Measurements from ENCODE around the gene AP3S2. TPM values are rescaled to one million over a fixed set of nuclear protein-coding genes. Genes with fewer than 3 reads are reported as not detected.

AP3S2 gene
- total and polyA plus RNA-seq, 2 of the 4 experiments (the other 2 are of a cell fraction): 12.6 to 34.1 TPM

GRCh38 chr15:89841962-89842361 is 51.8 kb downstream of the AP3S2 start:
- no peak overlapping the region for H4K5ac ChIP-seq (ENCODE audit: low read depth, low read length)
- WGBS, 2 experiments (ENCODE audit: extremely low coverage in 2 of 2, insufficient read length in 1 of 2): no CpG with 5 or more reads among the region's 1 CpG
- CTCF ChIA-PET: interaction anchor here (1.0 to 1.1 kb wide), 2 partner anchors 30 to 33 kb away, joined by 3 read pairs; no protein-coding TSS in a partner anchor

More at GRCh38 chr15:89841962-89842361, 51.8 kb downstream of the AP3S2 start:
- Histone ChIP-seq H3K4me3 (ENCODE audit: insufficient read depth, low read depth, low read length) (no peak overlapping the region), H3K36me3 (ENCODE audit: control insufficient read depth, insufficient read depth, low read length) (0 out of 2 replicates have a peak, but pooled peaks cover 2% of the 10 kb centered on the region), H2BK5ac (ENCODE audit: low read depth, low read length, poor library complexity, severe bottlenecking) (peak overlapping the region; percentile 60), H4K20me1 (ENCODE audit: insufficient read depth, low read length) (peaks cover 3% of the 10 kb centered on the region; the same call in 1 of the 2 replicates), H4K8ac (ENCODE audit: low read depth in 2 of 2, low read length in 2 of 2) (no peak overlapping the region), H2AFZ (replicated peaks; ENCODE audit: low read length, poor library complexity) (no peak overlapping the region), H3K4me2 (ENCODE audit: low read depth, low read length) (peak overlapping the region; percentile 24; the same call in 1 of the 2 replicates), H2BK20ac (ENCODE audit: low read depth, low read length) (peak overlapping the region; percentile 48; the same call in 1 of the 2 replicates), H2AK9ac (replicated peaks; ENCODE audit: low read depth, low read length, poor library complexity) (no peak overlapping the region), H3K4ac (ENCODE audit: low read depth, low read length) (peak overlapping the region; percentile 57; the same call in 1 of the 2 replicates), H3K4me1 (ENCODE audit: control insufficient read depth, insufficient read depth, low read length) (peaks cover 28% of the 10 kb centered on the region), H3K56ac (ENCODE audit: extremely low read depth, insufficient read depth, low read length) (peak overlapping the region; percentile 31; the same call in 1 of the 2 replicates), H3K23ac (ENCODE audit: low read depth, low read length) (no peak overlapping the region), H3K9me3 (ENCODE audit: control insufficient read depth, insufficient read depth, low read length) (no peaks in the 10 kb centered on the region), H3K18ac (ENCODE audit: low read depth, low read length) (no peak overlapping the region), H3K14ac (replicated peaks; ENCODE audit: low read depth, low read length) (no peak overlapping the region), H3K79me1 (ENCODE audit: low read depth in 1 of 2, low read length in 2 of 2) (peaks cover 16 to 48% of the 10 kb centered on the region in 2 experiments), H3K9me1 (ENCODE audit: insufficient read depth, low read length) (peaks cover 29% of the 10 kb centered on the region), H3K27ac (ENCODE audit: insufficient read depth, low read length) (no peak overlapping the region), H4K91ac (ENCODE audit: insufficient read depth, low read depth, low read length) (no peak overlapping the region), H2AK5ac (ENCODE audit: low read depth, low read length) (no peak overlapping the region), H3K27me3 (ENCODE audit: control insufficient read depth, insufficient read depth, low read length) (no peaks in the 10 kb centered on the region), H3K9ac (ENCODE audit: low read depth, low read length) (no peak overlapping the region), H2BK15ac (ENCODE audit: low read depth, low read length) (no peak overlapping the region), H2BK120ac (ENCODE audit: low read depth, low read length) (peak overlapping the region; percentile 30; the same call in 1 of the 2 replicates)
- DNase-seq: no peak
- no peak for ATAC-seq (ENCODE audit: low read depth)
- POLR2A ChIA-PET (ENCODE audit: unreplicated experiment): interaction anchor here (0.6 to 0.7 kb wide), 2 partner anchors 12 to 392 kb away, joined by 3 read pairs; partner anchors contain the start of gene GDPGP1
- BruUV-seq (replicated peaks): no TSS peak
- in situ Hi-C loops (cut with MboI; ENCODE audit: low sequenced_read_pairs) (no loop called here), intact Hi-C loops (cut with micrococcal nuclease) (no loop called here), dilution Hi-C loops (cut with HindIII; ENCODE audit: low sequenced_read_pairs, unreplicated experiment) (no loop called here)
- TF ChIP-seq CHD1 (IDR thresholded peaks at IDR 0.05; ENCODE audit: low read depth, low read length): no peak
- TF ChIP-seq, protein P1, sequence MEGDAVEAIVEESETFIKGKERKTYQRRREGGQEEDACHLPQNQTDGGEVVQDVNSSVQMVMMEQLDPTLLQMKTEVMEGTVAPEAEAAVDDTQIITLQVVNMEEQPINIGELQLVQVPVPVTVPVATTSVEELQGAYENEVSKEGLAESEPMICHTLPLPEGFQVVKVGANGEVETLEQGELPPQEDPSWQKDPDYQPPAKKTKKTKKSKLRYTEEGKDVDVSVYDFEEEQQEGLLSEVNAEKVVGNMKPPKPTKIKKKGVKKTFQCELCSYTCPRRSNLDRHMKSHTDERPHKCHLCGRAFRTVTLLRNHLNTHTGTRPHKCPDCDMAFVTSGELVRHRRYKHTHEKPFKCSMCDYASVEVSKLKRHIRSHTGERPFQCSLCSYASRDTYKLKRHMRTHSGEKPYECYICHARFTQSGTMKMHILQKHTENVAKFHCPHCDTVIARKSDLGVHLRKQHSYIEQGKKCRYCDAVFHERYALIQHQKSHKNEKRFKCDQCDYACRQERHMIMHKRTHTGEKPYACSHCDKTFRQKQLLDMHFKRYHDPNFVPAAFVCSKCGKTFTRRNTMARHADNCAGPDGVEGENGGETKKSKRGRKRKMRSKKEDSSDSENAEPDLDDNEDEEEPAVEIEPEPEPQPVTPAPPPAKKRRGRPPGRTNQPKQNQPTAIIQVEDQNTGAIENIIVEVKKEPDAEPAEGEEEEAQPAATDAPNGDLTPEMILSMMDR (conservative IDR thresholded peaks at IDR 0.05; ENCODE audit: low read depth, low read length): no peak
- TF ChIP-seq RFX5 (IDR thresholded peaks at IDR 0.05; ENCODE audit: low read depth, low read length): no peak
- TF ChIP-seq, protein P2, sequence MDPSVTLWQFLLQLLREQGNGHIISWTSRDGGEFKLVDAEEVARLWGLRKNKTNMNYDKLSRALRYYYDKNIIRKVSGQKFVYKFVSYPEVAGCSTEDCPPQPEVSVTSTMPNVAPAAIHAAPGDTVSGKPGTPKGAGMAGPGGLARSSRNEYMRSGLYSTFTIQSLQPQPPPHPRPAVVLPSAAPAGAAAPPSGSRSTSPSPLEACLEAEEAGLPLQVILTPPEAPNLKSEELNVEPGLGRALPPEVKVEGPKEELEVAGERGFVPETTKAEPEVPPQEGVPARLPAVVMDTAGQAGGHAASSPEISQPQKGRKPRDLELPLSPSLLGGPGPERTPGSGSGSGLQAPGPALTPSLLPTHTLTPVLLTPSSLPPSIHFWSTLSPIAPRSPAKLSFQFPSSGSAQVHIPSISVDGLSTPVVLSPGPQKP (IDR thresholded peaks at IDR 0.05; ENCODE audit: borderline replicate concordance, low read depth, low read length): no peak
- no peak for TF ChIP-seq SMC3 (IDR thresholded peaks at IDR 0.05; ENCODE audit: low read depth, low read length)
- TF ChIP-seq MAFK (IDR thresholded peaks at IDR 0.05; ENCODE audit: low read depth, low read length): no peak
- no peak for TF ChIP-seq POLR2A (IDR thresholded peaks at IDR 0.05; ENCODE audit: low read depth, low read length)
- TF ChIP-seq CEBPB (IDR thresholded peaks at IDR 0.05; ENCODE audit: low read depth, low read length): no peak
- no peak for TF ChIP-seq FOS (IDR thresholded peaks at IDR 0.05; ENCODE audit: low read depth, low read length)
- TF ChIP-seq NFE2L2 (IDR thresholded peaks at IDR 0.05; ENCODE audit: low read depth, low read length): no peak
- TF ChIP-seq, protein P3, sequence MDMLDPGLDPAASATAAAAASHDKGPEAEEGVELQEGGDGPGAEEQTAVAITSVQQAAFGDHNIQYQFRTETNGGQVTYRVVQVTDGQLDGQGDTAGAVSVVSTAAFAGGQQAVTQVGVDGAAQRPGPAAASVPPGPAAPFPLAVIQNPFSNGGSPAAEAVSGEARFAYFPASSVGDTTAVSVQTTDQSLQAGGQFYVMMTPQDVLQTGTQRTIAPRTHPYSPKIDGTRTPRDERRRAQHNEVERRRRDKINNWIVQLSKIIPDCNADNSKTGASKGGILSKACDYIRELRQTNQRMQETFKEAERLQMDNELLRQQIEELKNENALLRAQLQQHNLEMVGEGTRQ (IDR thresholded peaks at IDR 0.05; ENCODE audit: low read depth, low read length): no peak
- TF ChIP-seq BHLHE40 (IDR thresholded peaks at IDR 0.05; ENCODE audit: low read depth, low read length): no peak
- no peak for TF ChIP-seq RAD21 (IDR thresholded peaks at IDR 0.05; ENCODE audit: low read length)
- no peak for TF ChIP-seq MXI1 (IDR thresholded peaks at IDR 0.05; ENCODE audit: borderline replicate concordance, low read depth, low read length)
- no peak for TF ChIP-seq MAZ (IDR thresholded peaks at IDR 0.05; ENCODE audit: borderline replicate concordance, low read depth, low read length)
- TF ChIP-seq RCOR1 (IDR thresholded peaks at IDR 0.05; ENCODE audit: insufficient replicate concordance, low read length): no peak
